HG03575 (cell line): Measurements from ENCODE around the gene RPRD1B.

Experiments used
- ATAC-seq: cut with Tn5 transposase; IDR thresholded peaks from one replicate; pipeline ENCODE4 v1.9.1; 2021; ENCODE audit not compliant: unreplicated experiment, insufficient number of reproducible peaks, low FRiP score; ENCODE audit errors: extremely low read depth

RPRD1B gene

GRCh38 chr20:38139156-38139912 lies 105.8 kb downstream of the RPRD1B start:
- ATAC-seq = no peak

GRCh38 chr20:38139977-38140753 lies 106.6 kb downstream of the RPRD1B start:
- ATAC-seq = no peak

DNA sequence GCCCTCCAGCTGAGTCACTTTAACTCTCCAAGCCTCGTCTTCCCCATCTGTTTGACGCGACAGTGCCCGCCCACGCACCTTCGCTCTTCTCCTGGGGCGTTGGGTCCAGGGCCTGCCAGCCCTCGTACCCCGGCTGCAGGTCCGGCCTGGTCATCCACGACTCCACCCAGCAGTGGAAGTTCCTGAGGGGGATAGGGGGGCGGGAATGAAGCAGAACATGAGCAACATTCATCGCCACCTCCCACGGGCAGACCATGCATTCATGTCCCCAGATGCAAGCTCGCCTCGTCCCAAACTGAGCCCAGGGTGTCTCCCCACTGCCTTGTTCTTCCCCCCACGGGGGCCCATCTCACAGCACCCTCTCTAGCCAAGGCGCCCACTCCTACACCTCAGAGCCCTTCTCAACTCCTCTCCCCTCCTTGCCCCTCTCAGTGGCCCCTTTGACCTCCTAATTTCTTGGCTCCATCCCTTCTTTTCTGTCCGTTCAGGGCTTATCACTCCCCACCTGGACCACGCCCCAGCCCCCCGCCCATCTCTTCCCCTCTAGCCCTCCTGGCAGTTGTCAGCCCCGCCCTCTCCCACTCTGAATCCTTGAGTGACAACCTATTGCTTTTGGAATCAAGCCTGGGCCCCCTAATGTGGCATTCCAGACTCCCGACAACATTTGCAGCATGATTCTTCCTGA lies 107.8 kb downstream of the RPRD1B start:
- ATAC-seq = no peak
